ENCODE results near the gene IGF2R. TPM values are rescaled to one million over a fixed set of nuclear protein-coding genes. Genes with fewer than 3 reads are reported as not detected.
"Not testable (repeated sequence)": the region's sequence is repeated elsewhere in the genome, so short reads cannot be mapped to it uniquely, and the experiment has no call there.

IGF2R gene
- total RNA-seq, 6 experiments from 2014 or later = 77.3 to 119 (median 88.1) TPM

DNA sequence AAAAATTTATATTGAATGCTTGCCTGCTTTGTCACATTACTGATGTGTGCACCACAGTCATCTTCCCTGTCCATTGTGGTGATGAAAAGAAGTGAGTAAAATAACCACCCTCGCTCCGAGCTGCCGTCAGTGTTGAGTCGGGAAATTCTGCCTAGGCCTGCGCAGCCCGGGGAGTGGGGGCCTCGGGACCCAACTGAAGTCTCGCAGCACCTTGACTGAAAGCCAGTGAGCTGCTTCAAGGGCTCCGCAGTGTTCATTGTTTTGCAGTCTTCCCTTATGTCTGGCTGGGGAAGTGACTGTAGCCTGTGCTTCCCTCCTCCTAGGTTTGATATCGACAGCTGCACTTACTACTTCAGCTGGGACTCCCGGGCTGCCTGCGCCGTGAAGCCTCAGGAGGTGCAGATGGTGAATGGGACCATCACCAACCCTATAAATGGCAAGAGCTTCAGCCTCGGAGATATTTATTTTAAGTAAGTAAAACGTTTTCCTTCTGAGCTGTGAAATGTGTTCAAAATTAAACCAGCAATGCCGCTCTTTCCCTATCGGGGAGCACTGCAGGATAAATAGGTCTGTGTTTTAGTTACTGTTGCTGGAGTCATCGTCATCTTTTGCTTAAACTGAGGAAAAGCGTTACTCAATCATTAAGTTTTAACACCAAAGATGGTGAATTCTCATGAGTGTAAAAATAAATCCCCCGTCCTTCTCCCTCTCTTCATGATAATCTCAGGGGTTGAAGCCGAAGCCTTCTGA lies 120.1 kb downstream of the IGF2R start:
- Mint-ChIP-seq H3K4me1 (ENCODE audit: low read depth) (peaks cover 23% of the 10 kb centered on the region), H3K36me3 (ENCODE audit: low read depth) (peaks cover 23% of the 10 kb centered on the region), H3K27me3 (ENCODE audit: insufficient read depth) (no peaks in the 10 kb centered on the region; the same call in 1 of the 2 replicates), H3K27ac (peak overlapping the region; percentile 92), H3K4me3 (peak overlapping the region; percentile 80), H3K9me3 (no peaks in the 10 kb centered on the region)
- DNase-seq = no peak
- TF ChIP-seq, protein P1, sequence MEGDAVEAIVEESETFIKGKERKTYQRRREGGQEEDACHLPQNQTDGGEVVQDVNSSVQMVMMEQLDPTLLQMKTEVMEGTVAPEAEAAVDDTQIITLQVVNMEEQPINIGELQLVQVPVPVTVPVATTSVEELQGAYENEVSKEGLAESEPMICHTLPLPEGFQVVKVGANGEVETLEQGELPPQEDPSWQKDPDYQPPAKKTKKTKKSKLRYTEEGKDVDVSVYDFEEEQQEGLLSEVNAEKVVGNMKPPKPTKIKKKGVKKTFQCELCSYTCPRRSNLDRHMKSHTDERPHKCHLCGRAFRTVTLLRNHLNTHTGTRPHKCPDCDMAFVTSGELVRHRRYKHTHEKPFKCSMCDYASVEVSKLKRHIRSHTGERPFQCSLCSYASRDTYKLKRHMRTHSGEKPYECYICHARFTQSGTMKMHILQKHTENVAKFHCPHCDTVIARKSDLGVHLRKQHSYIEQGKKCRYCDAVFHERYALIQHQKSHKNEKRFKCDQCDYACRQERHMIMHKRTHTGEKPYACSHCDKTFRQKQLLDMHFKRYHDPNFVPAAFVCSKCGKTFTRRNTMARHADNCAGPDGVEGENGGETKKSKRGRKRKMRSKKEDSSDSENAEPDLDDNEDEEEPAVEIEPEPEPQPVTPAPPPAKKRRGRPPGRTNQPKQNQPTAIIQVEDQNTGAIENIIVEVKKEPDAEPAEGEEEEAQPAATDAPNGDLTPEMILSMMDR (IDR thresholded peaks at IDR 0.05) = no peak; the same call in 1 of the 2 replicates

DNA sequence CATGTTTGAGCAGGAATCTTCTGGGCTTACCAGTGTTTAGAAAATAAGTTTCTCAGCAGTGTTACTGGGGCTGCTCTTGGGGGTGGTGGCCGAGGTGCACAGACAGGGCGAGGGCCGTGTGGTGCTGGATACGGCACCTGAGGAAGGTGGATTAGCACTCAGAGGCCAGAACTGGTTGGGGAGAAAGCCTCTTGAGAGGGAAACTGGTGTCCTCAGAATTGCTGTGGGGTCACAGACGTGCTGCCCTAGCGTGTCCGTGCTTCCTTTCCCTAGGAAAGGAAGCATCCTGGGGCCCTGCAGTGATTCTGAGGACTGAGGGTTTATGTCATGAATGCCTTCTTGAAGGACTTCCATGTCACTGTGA lies 120.6 kb downstream of the IGF2R start:
- H3K4me1 Mint-ChIP-seq (ENCODE audit: low read depth) = peaks cover 23% of the 10 kb centered on the region
- H3K9me3 Mint-ChIP-seq = no peaks in the 10 kb centered on the region
- TF ChIP-seq, protein P1 (IDR thresholded peaks at IDR 0.05) = no peak
- peak overlapping the region; percentile 80 for H3K4me3 Mint-ChIP-seq
- H3K27me3 Mint-ChIP-seq (ENCODE audit: insufficient read depth) = no peaks in the 10 kb centered on the region; the same call in 1 of the 2 replicates
- no peak for DNase-seq
- peaks cover 24% of the 10 kb centered on the region; the same call in 1 of the 2 replicates for H3K36me3 Mint-ChIP-seq (ENCODE audit: low read depth)
- peak overlapping the region; percentile 92 for H3K27ac Mint-ChIP-seq

GRCh38 chr6:160090442-160091239 lies 121.8 kb downstream of the IGF2R start:
- not testable (repeated sequence) for H3K27ac Mint-ChIP-seq; H3K4me3 Mint-ChIP-seq; DNase-seq; H3K9me3 Mint-ChIP-seq; H3K27me3 Mint-ChIP-seq (ENCODE audit: insufficient read depth)
- peaks cover 24% of the 10 kb centered on the region; the same call in 1 of the 2 replicates for H3K36me3 Mint-ChIP-seq (ENCODE audit: low read depth)
- H3K4me1 Mint-ChIP-seq (ENCODE audit: low read depth) = peaks cover 23% of the 10 kb centered on the region

- not testable (repeated sequence) for H3K4me3 Mint-ChIP-seq; DNase-seq; H3K27ac Mint-ChIP-seq; H3K9me3 Mint-ChIP-seq; H3K27me3 Mint-ChIP-seq (ENCODE audit: insufficient read depth)
- Mint-ChIP-seq H3K4me1 (ENCODE audit: low read depth) (peaks cover 23% of the 10 kb centered on the region), H3K36me3 (ENCODE audit: low read depth) (peaks cover 28% of the 10 kb centered on the region; the same call in 1 of the 2 replicates)
Observed at GRCh38 chr6:160092176-160092575, 123.3 kb downstream of the IGF2R start.

DNA sequence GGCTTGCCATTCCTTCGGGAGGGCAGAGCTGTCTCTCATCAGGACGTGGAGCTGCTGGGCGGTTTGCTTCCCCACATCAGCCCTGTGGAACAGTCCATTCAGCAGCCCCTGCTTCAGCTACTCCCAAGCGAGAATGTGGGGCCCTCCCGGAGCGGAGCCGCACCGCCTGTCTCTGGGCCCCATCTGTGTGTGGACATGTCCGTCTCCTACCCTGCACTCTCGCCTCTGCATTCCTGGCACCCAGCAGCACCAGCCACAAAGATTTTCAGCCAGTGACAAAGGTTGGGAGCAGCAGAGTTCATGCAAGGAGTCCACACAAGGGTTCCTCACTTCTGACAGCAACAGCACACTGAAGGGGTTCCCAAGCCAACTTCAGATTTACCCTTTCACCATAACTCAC lies 123.7 kb downstream of the IGF2R start:
- Mint-ChIP-seq H3K27me3 (ENCODE audit: insufficient read depth) (no peaks in the 10 kb centered on the region; the same call in 1 of the 2 replicates), H3K27ac (no peak overlapping the region), H3K36me3 (ENCODE audit: low read depth) (peaks cover 30% of the 10 kb centered on the region; the same call in 1 of the 2 replicates), H3K9me3 (no peaks in the 10 kb centered on the region), H3K4me3 (no peak overlapping the region), H3K4me1 (ENCODE audit: low read depth) (peaks cover 23% of the 10 kb centered on the region)
- TF ChIP-seq, protein P1 (IDR thresholded peaks at IDR 0.05) = no peak
- no peak for DNase-seq

DNA sequence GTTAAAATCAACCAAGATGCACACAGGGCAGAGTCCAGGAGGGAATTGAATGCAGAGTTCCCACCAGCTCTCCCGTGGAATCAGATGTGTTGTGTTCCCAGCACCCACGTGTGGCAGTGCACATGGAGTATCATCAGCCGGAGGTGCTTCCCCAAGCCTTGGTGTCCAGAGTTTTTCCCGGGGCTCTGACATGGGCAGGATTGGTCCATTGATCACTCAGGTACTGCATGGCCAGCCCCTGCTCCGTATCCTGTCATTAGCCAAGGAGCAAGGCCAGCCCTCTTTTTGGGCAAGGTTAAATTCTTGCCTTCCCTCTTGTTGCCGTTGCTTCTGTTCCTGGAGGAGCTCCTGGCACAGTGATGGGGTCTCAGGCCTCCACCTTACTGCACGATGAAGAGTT lies 124.2 kb downstream of the IGF2R start:
- H3K4me3 Mint-ChIP-seq = no peak overlapping the region
- H3K36me3 Mint-ChIP-seq (ENCODE audit: low read depth) = peaks cover 35% of the 10 kb centered on the region
- peaks cover 19% of the 10 kb centered on the region for H3K4me1 Mint-ChIP-seq (ENCODE audit: low read depth)
- H3K9me3 Mint-ChIP-seq = no peaks in the 10 kb centered on the region
- H3K27me3 Mint-ChIP-seq (ENCODE audit: insufficient read depth) = no peaks in the 10 kb centered on the region; the same call in 1 of the 2 replicates
- H3K27ac Mint-ChIP-seq = no peak overlapping the region
- TF ChIP-seq, protein P1 (IDR thresholded peaks at IDR 0.05) = no peak
- no peak for DNase-seq
